K562 (cell line): Measurements from ENCODE around the gene OSBP2. TPM values are rescaled to one million over a fixed set of nuclear protein-coding genes. Genes with fewer than 3 reads are reported as not detected.

Source experiments
- ATAC-seq: fragments of 200-7000 bp; cut with Tn5 transposase; 3 replicates; pipeline ENCODE4 v1.9.1; 2020; ENCODE audit warnings: moderate library complexity
- BruUV-seq: library from RNA; stranded (reverse); fragments of 400-500 nt; replicated peaks from 2 replicates; lab custom pipeline; 2021; lab: Mats Ljungman, UMichigan
- CTCF ChIA-PET: fragments of 300-600 bp; formaldehyde crosslinking; extraction: SDS; loops from one replicate; lab custom pipeline; 2021; ENCODE audit warnings: low intra/inter-chr PET ratio; lab: Yijun Ruan, JAX
- POLR2A ChIA-PET: fragments of 300-600, 350-650 bp; sonication (Branson Sonifier 250); formaldehyde crosslinking; extraction: SDS; loops from one replicate; lab custom pipeline; 2021; ENCODE audit warnings: antibody characterized with exemption, inconsistent platforms; lab: Yijun Ruan, JAX
- DNase-seq, 4 experiments: peaks; one replicate each; pipeline versions ENCODE4 v3.0.0 to v3.0.0-alpha.2; 2011 to 2018; ENCODE audit warnings: low spot score in 3 of 4, mixed read lengths in 3 of 4; ENCODE audit errors: extremely low read depth in 1 of 4
- FAIRE-seq: peaks from 2 replicates; lab custom pipeline; 2011; peaks lifted over from hg19 to GRCh38; lab: Jason Lieb, UNC
- H2AFZ ChIP-seq: 2 replicates; pipeline ENCODE4 v1.6.0; 2011; ENCODE audit warnings: low read depth, low read length, control low read depth, inconsistent platforms
- H3K27ac ChIP-seq: fragments of 200-600 bp; 3 replicates; pipeline ENCODE4 v1.8.0; 2011; ENCODE audit warnings: low read depth, mild to moderate bottlenecking, control low read depth, inconsistent platforms, low read length, moderate library complexity, mixed read lengths; ENCODE audit errors: extremely low read depth
- H3K27me3 ChIP-seq, 2 experiments: fragments of 300-600 bp in 1 of 2; 2 replicates in 1 of 2; 3 replicates in 1 of 2; pipeline versions ENCODE4 v1.6.0 to v1.8.0; 2011; ENCODE audit warnings: inconsistent platforms in 2 of 2, low read length in 2 of 2, mild to moderate bottlenecking in 1 of 2, mixed read lengths in 1 of 2, moderate library complexity in 1 of 2; ENCODE audit not compliant: control insufficient read depth in 2 of 2, insufficient read depth in 2 of 2
- H3K36me3 ChIP-seq: fragments of 300-600 bp; 3 replicates; pipeline ENCODE4 v1.8.0; 2011; ENCODE audit warnings: mild to moderate bottlenecking, low read length, inconsistent platforms; ENCODE audit not compliant: control insufficient read depth, insufficient read depth
- H3K4me1 ChIP-seq, 2 experiments: fragments of 200-600 bp in 1 of 2; replicated peaks in 1 of 2; 2 replicates in 1 of 2; 3 replicates in 1 of 2; pipeline versions ENCODE4 v1.5.1 to v1.8.0; 2011; ENCODE audit warnings: inconsistent platforms in 2 of 2, low read length in 2 of 2, mild to moderate bottlenecking in 1 of 2, mixed read lengths in 1 of 2, moderate library complexity in 1 of 2; ENCODE audit not compliant: control insufficient read depth in 2 of 2, insufficient read depth in 2 of 2
- H3K4me2 ChIP-seq: 2 replicates; pipeline ENCODE4 v1.6.1; 2011; ENCODE audit warnings: low read length, control low read depth, inconsistent platforms, mixed read lengths; ENCODE audit not compliant: insufficient read depth
- H3K4me3 ChIP-seq: fragments of 200-600 bp; sonication (generic), shearing (Covaris generic); 2 replicates; pipeline ENCODE4 v1.5.1; 2016; ENCODE audit warnings: control low read depth, inconsistent platforms
- H3K79me2 ChIP-seq: fragments of 200-600 bp; 3 replicates; pipeline ENCODE4 v1.8.0; 2011; ENCODE audit warnings: low read length, inconsistent platforms; ENCODE audit not compliant: control insufficient read depth, insufficient read depth
- H3K9ac ChIP-seq, 2 experiments: 2 replicates each; pipeline versions ENCODE4 v1.6.0 to v1.6.1; 2011; ENCODE audit warnings: low read depth in 2 of 2, low read length in 2 of 2, control low read depth in 1 of 2, inconsistent platforms in 1 of 2, mild to moderate bottlenecking in 1 of 2, mixed read lengths in 1 of 2; ENCODE audit not compliant: insufficient read depth in 1 of 2
- H3K9me1 ChIP-seq: one replicate; pipeline ENCODE4 v1.6.0; 2011; ENCODE audit warnings: inconsistent platforms, mild to moderate bottlenecking, low read length, moderate library complexity; ENCODE audit not compliant: control insufficient read depth, insufficient read depth
- H3K9me3 ChIP-seq: replicated peaks from 2 replicates; pipeline ENCODE4 v1.5.1; 2011; ENCODE audit warnings: low read depth, low read length, inconsistent platforms; ENCODE audit not compliant: control insufficient read depth, insufficient read depth
- H4K20me1 ChIP-seq: replicated peaks from 2 replicates; pipeline ENCODE4 v1.6.1; 2011; ENCODE audit warnings: low read length, inconsistent platforms, mixed read lengths; ENCODE audit not compliant: control insufficient read depth, insufficient read depth
- CC2D1A ChIP-seq: fragments of 450-650 bp; IDR thresholded peaks from 2 replicates; pipeline ENCODE4 v1.6.1; 2017; ENCODE audit warnings: mild to moderate bottlenecking
- CGGBP1 ChIP-seq: fragments of 250-450 bp; sonication (Bioruptor Pico); IDR thresholded peaks from 2 replicates; pipeline ENCODE4 v1.9.0; 2021; ENCODE audit warnings: mild to moderate bottlenecking
- ELF2 ChIP-seq: fragments of 250-450 bp; sonication (Bioruptor Pico); IDR thresholded peaks from 2 replicates; pipeline ENCODE4 v1.5.0; 2021; ENCODE audit warnings: mild to moderate bottlenecking
- FOXA3 ChIP-seq, 2 experiments: fragments of 450-650 bp in 1 of 2; sonication (generic) in 1 of 2; formaldehyde crosslinking; IDR thresholded peaks in 1 of 2; conservative IDR thresholded peaks in 1 of 2; 2 replicates each; pipeline versions ENCODE4 v1.4.0 to v1.8.0; 2020 to 2022; ENCODE audit warnings: mild to moderate bottlenecking in 2 of 2, missing genetic modification reagents in 1 of 2
- GMEB1 ChIP-seq: fragments of 250-450 bp; sonication (Bioruptor Pico); IDR thresholded peaks from 2 replicates; pipeline ENCODE4 v1.4.0; 2020; ENCODE audit warnings: mild to moderate bottlenecking
- HNRNPUL1 ChIP-seq: fragments of 200-400 bp; formaldehyde crosslinking; IDR thresholded peaks from 2 replicates; pipeline ENCODE4 v1.6.1; 2017; ENCODE audit warnings: low read length
- NR2C2 ChIP-seq, 2 experiments: fragments of 200-800 bp in 1 of 2; sonication (Bioruptor generic) in 1 of 2; sonication (generic) in 1 of 2; formaldehyde crosslinking in 1 of 2; IDR thresholded peaks; 2 replicates each; pipeline versions ENCODE4 v1.6.1 to v1.8.0; 2016 to 2022; ENCODE audit warnings: mild to moderate bottlenecking in 1 of 2, missing compliant biosample characterization in 1 of 2, missing genetic modification characterization in 1 of 2, missing genetic modification reagents in 1 of 2
- PHF21A ChIP-seq: fragments of 450-650 bp; IDR thresholded peaks from 2 replicates; pipeline ENCODE4 v1.6.1; 2017; ENCODE audit warnings: low read depth, borderline replicate concordance
- RFX5 ChIP-seq: IDR thresholded peaks from 2 replicates; pipeline ENCODE4 v1.6.1; 2011; ENCODE audit warnings: low read depth, mild to moderate bottlenecking, improper control_type of control experiment, low read length
- RFX7 ChIP-seq: fragments of 250-450 bp; sonication (Bioruptor Pico); IDR thresholded peaks from 2 replicates; pipeline ENCODE4 v1.5.1; 2021; ENCODE audit warnings: mild to moderate bottlenecking
- SIRT6 ChIP-seq: IDR thresholded peaks from one replicate; pipeline ENCODE4 v1.6.1; 2012; ENCODE audit warnings: low read depth, mild to moderate bottlenecking, control low read depth, inconsistent platforms, low read length, moderate library complexity
- ZNF197 ChIP-seq: fragments of 200-800 bp; sonication (Bioruptor generic); IDR thresholded peaks from 2 replicates; pipeline ENCODE4 v1.6.1; 2016; ENCODE audit warnings: low read depth, missing genetic modification characterization, missing compliant biosample characterization
- ZNF316 ChIP-seq: fragments of 450-650 bp; IDR thresholded peaks from 2 replicates; pipeline ENCODE4 v1.6.1; 2016
- ZNF644 ChIP-seq: fragments of 200-800 bp; sonication (Bioruptor generic); IDR thresholded peaks from 2 replicates; pipeline ENCODE4 v1.6.1; 2016; ENCODE audit warnings: low read depth, missing genetic modification characterization, missing compliant biosample characterization
- WGBS: fragments of 100-300 bp; shearing (Covaris generic); methylation state at CpG from one replicate; pipeline ENCODE4 v1.1.6; 2016; ENCODE audit warnings: low coverage, mixed read lengths; ENCODE audit not compliant: insufficient coverage; ENCODE audit errors: missing lambda C conversion rate; 5-methylcytosine and 5-hydroxymethylcytosine counted together
- in situ Hi-C: fragments of 300-500 bp; cut with MboI; formaldehyde crosslinking; loops from 4 replicates; pipeline ENCODE4 v1.15.0; 2018; ENCODE audit warnings: inconsistent platforms, mixed read lengths
- intact Hi-C: fragments of 100-400 bp; cut with micrococcal nuclease; formaldehyde crosslinking; loops from 2 replicates; pipeline ENCODE4 v1.14.2; 2022
- polyA plus RNA-seq, 8 experiments: library from polyadenylated mRNA; depleted of rRNA in 4 of 8; stranded (reverse) in 5 of 8; unstranded in 3 of 8; fragments of >200 nt; fragmentation: Nextera tagmentation in 2 of 8; fragmentation: Illumina TruSeq in 1 of 8; extraction: Ambion mirVana in 2 of 8; extraction: Trizol in 1 of 8; gene quantifications; 2 replicates each; pipeline versions ENCODE4 v1.2.1 to v1.2.3, GENCODE V29; 2011 to 2014; ENCODE audit warnings: inconsistent platforms in 1 of 8, missing spikeins in 1 of 8
- total RNA-seq, 7 experiments: library from RNA; depleted of rRNA in 6 of 7; stranded (reverse); fragments of >200 nt in 6 of 7; fragmentation: Illumina TruSeq in 2 of 7; extraction: Trizol in 2 of 7; gene quantifications; 2 replicates each; pipeline versions ENCODE4 v1.2.1 to v1.2.3, GENCODE V29; 2011 to 2021; ENCODE audit warnings: low replicate concordance in 1 of 7

Gene OSBP2
- total and polyA plus RNA-seq, 9 of the 15 experiments (the other 6 are each of a cell fraction or from before 2014, with no cell fraction given), result 0.52 to 29.5 (median 21.6) TPM

GRCh38 chr22:30843245-30843644 lies 148.6 kb downstream of the OSBP2 start:
- H3K27ac ChIP-seq, result no peak overlapping the region
- no peaks in the 10 kb centered on the region for H3K79me2 ChIP-seq
- H4K20me1 ChIP-seq, result no peaks in the 10 kb centered on the region
- no peaks in the 10 kb centered on the region; a peak in 1 of 5 replicates for H3K4me1 ChIP-seq
- ATAC-seq (no peak), FAIRE-seq (no peak), DNase-seq (no peak)
- BruUV-seq, result no TSS peak
- in situ Hi-C loops, result no loop called here
- no peak overlapping the region for H2AFZ ChIP-seq
- H3K9ac ChIP-seq, result no peak overlapping the region
- H3K9me3 ChIP-seq, result no peaks in the 10 kb centered on the region
- H3K4me2 ChIP-seq, result no peak overlapping the region
- TF ChIP-seq ZNF644 (no peak), RFX7 (CRISPR knock-in tag) (no peak), CGGBP1 (CRISPR knock-in tag) (no peak), HNRNPUL1 (no peak), SIRT6 (no peak), CC2D1A (no peak), PHF21A (no peak)
- intact Hi-C loops, result no loop called here
- POLR2A ChIA-PET, result interaction anchor here (0.6 kb wide), 1 partner anchor 819 kb away, joined by 5 read pairs; the partner anchor contains the start of gene PISD
- H3K36me3 ChIP-seq, result no peaks in the 10 kb centered on the region
- WGBS, result 7% methylated on average over 4 of the region's 4 CpGs
- no peaks in the 10 kb centered on the region for H3K9me1 ChIP-seq
- no peak overlapping the region for H3K4me3 ChIP-seq
- no peaks in the 10 kb centered on the region for H3K27me3 ChIP-seq
- CTCF ChIA-PET, result no interaction called here

- H3K9me1 ChIP-seq, result no peaks in the 10 kb centered on the region
- in situ Hi-C loops (no loop called here), intact Hi-C loops (no loop called here)
- CTCF ChIA-PET, result no interaction called here
- no peak for ATAC-seq
- FAIRE-seq, result no peak
- H3K9ac ChIP-seq, result no peak overlapping the region
- no peak overlapping the region for H3K4me2 ChIP-seq
- no peaks in the 10 kb centered on the region for H3K79me2 ChIP-seq
- no peaks in the 10 kb centered on the region for H3K4me1 ChIP-seq
- no peak overlapping the region for H3K4me3 ChIP-seq
- no TSS peak for BruUV-seq
- POLR2A ChIA-PET, result no interaction called here
- no peaks in the 10 kb centered on the region for H3K36me3 ChIP-seq
- DNase-seq, result no peak
- no peaks in the 10 kb centered on the region for H3K27me3 ChIP-seq
- 5% methylated on average over 1 of the region's 1 CpG for WGBS
- no peaks in the 10 kb centered on the region for H3K9me3 ChIP-seq
- H2AFZ ChIP-seq, result no peak overlapping the region
- H4K20me1 ChIP-seq, result no peaks in the 10 kb centered on the region
- no peak overlapping the region for H3K27ac ChIP-seq
- TF ChIP-seq GMEB1 (CRISPR knock-in tag) (no peak), ZNF197 (CRISPR knock-in tag) (no peak), ZNF316 (no peak), FOXA3 (CRISPR knock-in tag; conservative IDR thresholded peaks at IDR 0.05 in 1 of 2, IDR thresholded peaks at IDR 0.05 in 1 of 2) (no peak), NR2C2 (CRISPR knock-in tag; IDR thresholded peaks at IDR 0.05) (no peak), NR2C2 (tag; IDR thresholded peaks at IDR 0.05) (no peak), ELF2 (no peak), RFX5 (no peak)
Measured at GRCh38 chr22:30847583-30847982, 152.9 kb downstream of the OSBP2 start.
